Loucy (cell line): ENCODE results near the gene ZMYM3.

Source experiments
- EZH2phosphoT487 ChIP-seq: fragments of 200-600 bp; IDR thresholded peaks from 2 replicates; pipeline ENCODE4 v1.6.1; 2018; ENCODE audit warnings: antibody characterized with exemption, mild to moderate bottlenecking, moderate library complexity, borderline replicate concordance
- TF ChIP-seq, protein P1 (sequence below): fragments of 200-600 bp; sonication (generic); conservative IDR thresholded peaks from 2 replicates; pipeline ENCODE4 v1.5.1; 2014; ENCODE audit warnings: mild to moderate bottlenecking, antibody characterized with exemption, low read length

GRCh38 chrX:71236836-71237235, 17.1 kb downstream of the ZMYM3 start:
- TF ChIP-seq, protein P1, sequence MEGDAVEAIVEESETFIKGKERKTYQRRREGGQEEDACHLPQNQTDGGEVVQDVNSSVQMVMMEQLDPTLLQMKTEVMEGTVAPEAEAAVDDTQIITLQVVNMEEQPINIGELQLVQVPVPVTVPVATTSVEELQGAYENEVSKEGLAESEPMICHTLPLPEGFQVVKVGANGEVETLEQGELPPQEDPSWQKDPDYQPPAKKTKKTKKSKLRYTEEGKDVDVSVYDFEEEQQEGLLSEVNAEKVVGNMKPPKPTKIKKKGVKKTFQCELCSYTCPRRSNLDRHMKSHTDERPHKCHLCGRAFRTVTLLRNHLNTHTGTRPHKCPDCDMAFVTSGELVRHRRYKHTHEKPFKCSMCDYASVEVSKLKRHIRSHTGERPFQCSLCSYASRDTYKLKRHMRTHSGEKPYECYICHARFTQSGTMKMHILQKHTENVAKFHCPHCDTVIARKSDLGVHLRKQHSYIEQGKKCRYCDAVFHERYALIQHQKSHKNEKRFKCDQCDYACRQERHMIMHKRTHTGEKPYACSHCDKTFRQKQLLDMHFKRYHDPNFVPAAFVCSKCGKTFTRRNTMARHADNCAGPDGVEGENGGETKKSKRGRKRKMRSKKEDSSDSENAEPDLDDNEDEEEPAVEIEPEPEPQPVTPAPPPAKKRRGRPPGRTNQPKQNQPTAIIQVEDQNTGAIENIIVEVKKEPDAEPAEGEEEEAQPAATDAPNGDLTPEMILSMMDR: no peak
- no peak for TF ChIP-seq EZH2phosphoT487
